RWPE2 (cell line): ENCODE results near the gene COMMD1.

ENCODE experiments used
- ATAC-seq: fragments of 200-7000 bp; cut with Tn5 transposase; 3 replicates; pipeline ENCODE4 v1.9.1; 2021; ENCODE audit warnings: low read depth
- DNase-seq: peaks from one replicate; pipeline ENCODE4 v3.0.0-alpha.2; 2020; ENCODE audit warnings: low spot score
- H3K27ac ChIP-seq: fragments of 450-650 bp; 2 replicates; pipeline ENCODE4 v1.5.1; 2017; ENCODE audit warnings: mild to moderate bottlenecking; ENCODE audit not compliant: poor library complexity, severe bottlenecking
- H3K27me3 ChIP-seq: fragments of 250-450 bp; sonication (Bioruptor Pico); 2 replicates; pipeline ENCODE4 v1.5.1; 2021; ENCODE audit warnings: mild to moderate bottlenecking, moderate library complexity; ENCODE audit not compliant: insufficient read depth, poor library complexity, severe bottlenecking
- H3K36me3 ChIP-seq: fragments of 250-450 bp; sonication (Bioruptor Pico); 2 replicates; pipeline ENCODE4 v1.5.1; 2020; ENCODE audit warnings: low read depth, mild to moderate bottlenecking, moderate library complexity
- H3K4me1 ChIP-seq: fragments of 250-450 bp; sonication (Bioruptor Pico); 2 replicates; pipeline ENCODE4 v1.5.1; 2021; ENCODE audit warnings: mild to moderate bottlenecking, moderate library complexity; ENCODE audit not compliant: insufficient read depth, poor library complexity, severe bottlenecking
- H3K4me3 ChIP-seq: fragments of 250-450 bp; sonication (Bioruptor Pico); 2 replicates; pipeline ENCODE4 v1.5.1; 2021; ENCODE audit warnings: mild to moderate bottlenecking, moderate library complexity; ENCODE audit not compliant: severe bottlenecking
- H3K9me3 ChIP-seq: fragments of 250-450 bp; sonication (Bioruptor Pico); 2 replicates; pipeline ENCODE4 v1.5.1; 2021; ENCODE audit warnings: mild to moderate bottlenecking, moderate library complexity; ENCODE audit not compliant: severe bottlenecking
- TF ChIP-seq, protein P1 (sequence below): fragments of 450-650 bp; IDR thresholded peaks from one replicate; pipeline ENCODE4 v1.5.1; 2017; ENCODE audit warnings: mild to moderate bottlenecking, moderate library complexity; ENCODE audit not compliant: poor library complexity, severe bottlenecking

Gene COMMD1

GRCh38 chr2:61948661-61949457 lies 43.4 kb downstream of the COMMD1 start:
- TF ChIP-seq, protein P1, sequence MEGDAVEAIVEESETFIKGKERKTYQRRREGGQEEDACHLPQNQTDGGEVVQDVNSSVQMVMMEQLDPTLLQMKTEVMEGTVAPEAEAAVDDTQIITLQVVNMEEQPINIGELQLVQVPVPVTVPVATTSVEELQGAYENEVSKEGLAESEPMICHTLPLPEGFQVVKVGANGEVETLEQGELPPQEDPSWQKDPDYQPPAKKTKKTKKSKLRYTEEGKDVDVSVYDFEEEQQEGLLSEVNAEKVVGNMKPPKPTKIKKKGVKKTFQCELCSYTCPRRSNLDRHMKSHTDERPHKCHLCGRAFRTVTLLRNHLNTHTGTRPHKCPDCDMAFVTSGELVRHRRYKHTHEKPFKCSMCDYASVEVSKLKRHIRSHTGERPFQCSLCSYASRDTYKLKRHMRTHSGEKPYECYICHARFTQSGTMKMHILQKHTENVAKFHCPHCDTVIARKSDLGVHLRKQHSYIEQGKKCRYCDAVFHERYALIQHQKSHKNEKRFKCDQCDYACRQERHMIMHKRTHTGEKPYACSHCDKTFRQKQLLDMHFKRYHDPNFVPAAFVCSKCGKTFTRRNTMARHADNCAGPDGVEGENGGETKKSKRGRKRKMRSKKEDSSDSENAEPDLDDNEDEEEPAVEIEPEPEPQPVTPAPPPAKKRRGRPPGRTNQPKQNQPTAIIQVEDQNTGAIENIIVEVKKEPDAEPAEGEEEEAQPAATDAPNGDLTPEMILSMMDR: no peak
- Histone ChIP-seq H3K4me3 (no peak overlapping the region), H3K36me3 (no peaks in the 10 kb centered on the region), H3K4me1 (peaks cover 7% of the 10 kb centered on the region), H3K27me3 (no peaks in the 10 kb centered on the region), H3K9me3 (no peaks in the 10 kb centered on the region), H3K27ac (no peak overlapping the region)
- ATAC-seq (no peak), DNase-seq (no peak)

GRCh38 chr2:61949458-61949713 lies 43.9 kb downstream of the COMMD1 start:
- H3K4me1 ChIP-seq: peaks cover 7% of the 10 kb centered on the region
- TF ChIP-seq, protein P1: no peak
- no peaks in the 10 kb centered on the region for H3K9me3 ChIP-seq
- H3K4me3 ChIP-seq: no peak overlapping the region
- H3K36me3 ChIP-seq: no peaks in the 10 kb centered on the region
- DNase-seq (no peak), ATAC-seq (no peak)
- no peaks in the 10 kb centered on the region for H3K27me3 ChIP-seq
- no peak overlapping the region for H3K27ac ChIP-seq

- H3K36me3 ChIP-seq: no peaks in the 10 kb centered on the region
- no peak overlapping the region for H3K27ac ChIP-seq
- ATAC-seq: no peak; the same call in 2 of the 3 replicates
- H3K4me3 ChIP-seq: no peak overlapping the region
- no peaks in the 10 kb centered on the region for H3K27me3 ChIP-seq
- no peak for DNase-seq
- no peaks in the 10 kb centered on the region for H3K9me3 ChIP-seq
- peaks cover 7% of the 10 kb centered on the region for H3K4me1 ChIP-seq
- TF ChIP-seq, protein P1: no peak
Measured at GRCh38 chr2:61949714-61950560, 44.5 kb downstream of the COMMD1 start.

GRCh38 chr2:61950571-61951315 lies 45.3 kb downstream of the COMMD1 start:
- Histone ChIP-seq H3K4me3 (no peak overlapping the region), H3K9me3 (no peaks in the 10 kb centered on the region), H3K27ac (no peak overlapping the region), H3K36me3 (no peaks in the 10 kb centered on the region), H3K4me1 (peaks cover 7% of the 10 kb centered on the region), H3K27me3 (no peaks in the 10 kb centered on the region)
- TF ChIP-seq, protein P1: no peak
- ATAC-seq (no peak), DNase-seq (no peak)
